ENCODE measurements around the gene GRIK3. TPM values are rescaled to one million over a fixed set of nuclear protein-coding genes. Genes with fewer than 3 reads are reported as not detected.

Gene GRIK3
- total RNA-seq, 1 experiment from 2014 or later, result 5.5 TPM

GRCh38 chr1:36889478-36890226 is 144.7 kb downstream of the GRIK3 start:
- no peak overlapping the region for H3K4me3 Mint-ChIP-seq
- ATAC-seq, result no peak
- no peak for DNase-seq (ENCODE audit: low spot score)
- POLR2A ChIA-PET, result no interaction called here
- H3K27me3 Mint-ChIP-seq (ENCODE audit: low read depth), result no peaks in the 10 kb centered on the region
- TF ChIP-seq AR (CRISPR knock-in tag; IDR thresholded peaks at IDR 0.05) (no peak), ETV6 (CRISPR knock-in tag; IDR thresholded peaks at IDR 0.05) (no peak), PREB (CRISPR knock-in tag; IDR thresholded peaks at IDR 0.05; ENCODE audit: borderline replicate concordance) (no peak), PRDM15 (CRISPR knock-in tag; IDR thresholded peaks at IDR 0.05) (no peak), ATF2 (CRISPR knock-in tag; IDR thresholded peaks at IDR 0.05; ENCODE audit: borderline replicate concordance, low read depth) (no peak), IRF2 (CRISPR knock-in tag; IDR thresholded peaks at IDR 0.05; ENCODE audit: borderline replicate concordance, low read depth) (no peak), ATF3 (CRISPR knock-in tag; conservative IDR thresholded peaks at IDR 0.05) (no peak), ZNF396 (CRISPR knock-in tag; IDR thresholded peaks at IDR 0.05; ENCODE audit: borderline replicate concordance) (no peak), NR2C2 (CRISPR knock-in tag; IDR thresholded peaks at IDR 0.05) (no peak), HMGA2 (CRISPR knock-in tag; IDR thresholded peaks at IDR 0.05) (no peak), MXD4 (CRISPR knock-in tag; IDR thresholded peaks at IDR 0.05; ENCODE audit: borderline replicate concordance) (no peak), ZNF232 (CRISPR knock-in tag; IDR thresholded peaks at IDR 0.05) (no peak), FOXK1 (CRISPR knock-in tag; IDR thresholded peaks at IDR 0.05) (no peak), STAT6 (CRISPR knock-in tag; conservative IDR thresholded peaks at IDR 0.05; ENCODE audit: low read depth) (no peak), TEAD4 (CRISPR knock-in tag; IDR thresholded peaks at IDR 0.05) (no peak)
- no peaks in the 10 kb centered on the region for H3K36me3 Mint-ChIP-seq
- CTCF ChIA-PET, result no interaction called here
- no peaks in the 10 kb centered on the region for H3K4me1 Mint-ChIP-seq
- no peak overlapping the region for H3K27ac Mint-ChIP-seq
- no peaks in the 10 kb centered on the region for H3K9me3 Mint-ChIP-seq

Data from WTC11 (cell line).